ENCODE measurements around the gene GPR171. TPM values are rescaled to one million over a fixed set of nuclear protein-coding genes. Genes with fewer than 3 reads are reported as not detected.
"Not testable (repeated sequence)": the region's sequence is repeated elsewhere in the genome, so short reads cannot be mapped to it uniquely, and the experiment has no call there.

GPR171 gene
- under 1 TPM; 0.40 to 0.53 TPM for total RNA-seq

GRCh38 chr3:151203051-151203420 lies at the start of gene GPR171:
TSS of gene GPR171 (minus strand) at chr3:151203216. CDS start at chr3:151199386, 3,830 bp downstream.
- no peak for TF ChIP-seq CTCF (IDR thresholded peaks at IDR 0.05)
- Histone ChIP-seq H3K4me3 (no peak within 1 kb of the TSS), H3K27ac (no peak within 1 kb of the TSS), H3K9ac (ENCODE audit: low read depth in 2 of 2, low read length in 2 of 2) (no peak within 1 kb of the TSS), H3K27me3 (no peaks in the 10 kb centered on the region), H3K9me3 (no peaks in the 10 kb centered on the region), H3K4me1 (no peaks in the 10 kb centered on the region), H3K36me3 (no peaks in the 10 kb centered on the region)
- no peak for DNase-seq
- intact Hi-C loops (cut with DNase I) = no loop called here

- Histone ChIP-seq H3K4me3 (no peak overlapping the region), H3K27me3 (no peaks in the 10 kb centered on the region), H3K27ac (no peak overlapping the region), H3K9ac (ENCODE audit: low read depth in 2 of 2, low read length in 2 of 2) (no peak overlapping the region), H3K9me3 (no peaks in the 10 kb centered on the region), H3K4me1 (no peaks in the 10 kb centered on the region), H3K36me3 (no peaks in the 10 kb centered on the region)
- intact Hi-C loops (cut with DNase I) = no loop called here
- TF ChIP-seq CTCF (IDR thresholded peaks at IDR 0.05) = no peak
- no peak for DNase-seq
These were observed 45.8 kb upstream of the GPR171 start for GRCh38 chr3:151248772-151249337.

- H3K27me3 ChIP-seq; H3K9me3 ChIP-seq; H3K36me3 ChIP-seq; H3K4me1 ChIP-seq; H3K27ac ChIP-seq; H3K4me3 ChIP-seq; DNase-seq; H3K9ac ChIP-seq (ENCODE audit: low read depth in 2 of 2, low read length in 2 of 2); intact Hi-C loops (cut with DNase I): not testable (repeated sequence)
These were observed 39.0 kb upstream of the GPR171 start for GRCh38 chr3:151242006-151242405.

GRCh38 chr3:151236736-151237135 lies 33.7 kb upstream of the GPR171 start:
- Histone ChIP-seq H3K9me3 (no peaks in the 10 kb centered on the region), H3K9ac (ENCODE audit: low read depth in 2 of 2, low read length in 2 of 2) (no peak overlapping the region), H3K4me1 (no peaks in the 10 kb centered on the region), H3K27me3 (no peaks in the 10 kb centered on the region), H3K36me3 (no peaks in the 10 kb centered on the region), H3K4me3 (no peak overlapping the region), H3K27ac (no peak overlapping the region)
- no peak for TF ChIP-seq CTCF (IDR thresholded peaks at IDR 0.05)
- no peak for DNase-seq
- intact Hi-C loops (cut with DNase I) = no loop called here

- H3K27me3 ChIP-seq = no peaks in the 10 kb centered on the region
- H3K27ac ChIP-seq = no peak overlapping the region
- no peaks in the 10 kb centered on the region for H3K36me3 ChIP-seq
- no peak overlapping the region for H3K9ac ChIP-seq (ENCODE audit: low read depth in 2 of 2, low read length in 2 of 2)
- H3K4me3 ChIP-seq = no peak overlapping the region
- H3K4me1 ChIP-seq = no peaks in the 10 kb centered on the region
- intact Hi-C loops (cut with DNase I) = no loop called here
- DNase-seq = no peak
- no peak for TF ChIP-seq CTCF (IDR thresholded peaks at IDR 0.05)
- H3K9me3 ChIP-seq = no peaks in the 10 kb centered on the region
These were observed 33.3 kb upstream of the GPR171 start for GRCh38 chr3:151236316-151236715.

GRCh38 chr3:151234825-151235224 lies 31.8 kb upstream of the GPR171 start:
- no peaks in the 10 kb centered on the region for H3K4me1 ChIP-seq
- no peak overlapping the region for H3K4me3 ChIP-seq
- intact Hi-C loops (cut with DNase I) = no loop called here
- TF ChIP-seq CTCF (IDR thresholded peaks at IDR 0.05) = no peak
- no peak overlapping the region for H3K27ac ChIP-seq
- no peaks in the 10 kb centered on the region for H3K9me3 ChIP-seq
- DNase-seq = no peak
- H3K36me3 ChIP-seq = no peaks in the 10 kb centered on the region
- H3K9ac ChIP-seq (ENCODE audit: low read depth in 2 of 2, low read length in 2 of 2) = no peak overlapping the region
- H3K27me3 ChIP-seq = no peaks in the 10 kb centered on the region

Measured in colonic mucosa (tissue), 4 donors.